ENCODE data around the gene RALGAPA2. TPM values are rescaled to one million over a fixed set of nuclear protein-coding genes. Genes with fewer than 3 reads are reported as not detected.

RALGAPA2 gene
- polyA plus RNA-seq, 4 donors: 7.6 to 34.3 (median 17.7) TPM

GRCh38 chr20:20525756-20526155, 186.7 kb downstream of the RALGAPA2 start:
- DNase-seq (no peak), FAIRE-seq (no peak)
- 83 to 90% (median 83%) methylated on average over 6 of the region's 6 CpGs for WGBS, 3 donors
- H3K27me3 ChIP-seq (ENCODE audit: control insufficient read depth in 3 of 3, insufficient read depth in 3 of 3, low read length in 3 of 3): no peaks in the 10 kb centered on the region
- no peak overlapping the region for H3K27ac ChIP-seq (ENCODE audit: low read depth in 1 of 3, low read length in 2 of 3)
- no peaks in the 10 kb centered on the region for H3K4me1 ChIP-seq (ENCODE audit: control insufficient read depth in 3 of 3, insufficient read depth in 2 of 3, low read depth in 1 of 3, low read length in 2 of 3)
- H3K9me3 ChIP-seq (ENCODE audit: control insufficient read depth in 2 of 2, insufficient read depth in 1 of 2, low read depth in 1 of 2, low read length in 1 of 2): no peaks in the 10 kb centered on the region
- H3K4me3 ChIP-seq (ENCODE audit: low read depth in 1 of 3, low read length in 3 of 3): no peak overlapping the region
- H3K36me3 ChIP-seq (ENCODE audit: control insufficient read depth in 3 of 3, insufficient read depth in 2 of 3, low read depth in 1 of 3, low read length in 3 of 3): peaks cover 0 to 40% (median 7%) of the 10 kb centered on the region in 3 donors

- WGBS, 3 donors: 63 to 69% (median 63%) methylated on average over 2 of the region's 2 CpGs
- Histone ChIP-seq H3K4me1 (ENCODE audit: control insufficient read depth in 3 of 3, insufficient read depth in 2 of 3, low read depth in 1 of 3, low read length in 2 of 3) (peaks cover 0 to 3% (median 0%) of the 10 kb centered on the region in 3 donors), H3K9me3 (ENCODE audit: control insufficient read depth in 2 of 2, insufficient read depth in 1 of 2, low read depth in 1 of 2, low read length in 1 of 2) (no peaks in the 10 kb centered on the region), H3K27me3 (ENCODE audit: control insufficient read depth in 3 of 3, insufficient read depth in 3 of 3, low read length in 3 of 3) (no peaks in the 10 kb centered on the region), H3K36me3 (ENCODE audit: control insufficient read depth in 3 of 3, insufficient read depth in 2 of 3, low read depth in 1 of 3, low read length in 3 of 3) (peaks cover 0 to 35% (median 5%) of the 10 kb centered on the region in 3 donors), H3K4me3 (ENCODE audit: low read depth in 1 of 3, low read length in 3 of 3) (no peak overlapping the region), H3K27ac (ENCODE audit: low read depth in 1 of 3, low read length in 2 of 3) (no peak overlapping the region)
- DNase-seq (peak in 1 of 2 donors; percentile 15), FAIRE-seq (no peak)
Measured at GRCh38 chr20:20525214-20525613, 187.2 kb downstream of the RALGAPA2 start.

GRCh38 chr20:20524756-20525155, 187.7 kb downstream of the RALGAPA2 start:
- Histone ChIP-seq H3K4me3 (ENCODE audit: low read depth in 1 of 3, low read length in 3 of 3) (no peak overlapping the region), H3K36me3 (ENCODE audit: control insufficient read depth in 3 of 3, insufficient read depth in 2 of 3, low read depth in 1 of 3, low read length in 3 of 3) (peaks cover 0 to 32% (median 6%) of the 10 kb centered on the region in 3 donors), H3K27me3 (ENCODE audit: control insufficient read depth in 3 of 3, insufficient read depth in 3 of 3, low read length in 3 of 3) (no peaks in the 10 kb centered on the region), H3K4me1 (ENCODE audit: control insufficient read depth in 3 of 3, insufficient read depth in 2 of 3, low read depth in 1 of 3, low read length in 2 of 3) (peaks cover 0 to 8% (median 2%) of the 10 kb centered on the region in 3 donors), H3K27ac (ENCODE audit: low read depth in 1 of 3, low read length in 2 of 3) (no peak overlapping the region), H3K9me3 (ENCODE audit: control insufficient read depth in 2 of 2, insufficient read depth in 1 of 2, low read depth in 1 of 2, low read length in 1 of 2) (no peaks in the 10 kb centered on the region)
- FAIRE-seq (no peak), DNase-seq (no peak)
- WGBS, 3 donors: 65 to 72% (median 71%) methylated on average over 2 of the region's 2 CpGs

- Histone ChIP-seq H3K27ac (ENCODE audit: low read depth in 1 of 3, low read length in 2 of 3) (no peak overlapping the region), H3K4me1 (ENCODE audit: control insufficient read depth in 3 of 3, insufficient read depth in 2 of 3, low read depth in 1 of 3, low read length in 2 of 3) (peaks cover 2 to 11% (median 4%) of the 10 kb centered on the region in 3 donors), H3K9me3 (ENCODE audit: control insufficient read depth in 2 of 2, insufficient read depth in 1 of 2, low read depth in 1 of 2, low read length in 1 of 2) (no peaks in the 10 kb centered on the region), H3K27me3 (ENCODE audit: control insufficient read depth in 3 of 3, insufficient read depth in 3 of 3, low read length in 3 of 3) (no peaks in the 10 kb centered on the region), H3K36me3 (ENCODE audit: control insufficient read depth in 3 of 3, insufficient read depth in 2 of 3, low read depth in 1 of 3, low read length in 3 of 3) (peaks cover 0 to 15% (median 3%) of the 10 kb centered on the region in 3 donors), H3K4me3 (ENCODE audit: low read depth in 1 of 3, low read length in 3 of 3) (no peak overlapping the region)
- DNase-seq (no peak), FAIRE-seq (no peak)
- WGBS, 3 donors: 94 to 100% (median 98%) methylated on average over 1 of the region's 1 CpG
Measured at GRCh38 chr20:20521736-20522135, 190.7 kb downstream of the RALGAPA2 start.

- no peak for FAIRE-seq
- peak overlapping the region in 1 of 3 donors; percentile 66 for H3K27ac ChIP-seq (ENCODE audit: low read depth in 1 of 3, low read length in 2 of 3)
- H3K36me3 ChIP-seq (ENCODE audit: control insufficient read depth in 3 of 3, insufficient read depth in 2 of 3, low read depth in 1 of 3, low read length in 3 of 3): peaks cover 0 to 23% (median 3%) of the 10 kb centered on the region in 3 donors
- H3K9me3 ChIP-seq (ENCODE audit: control insufficient read depth in 2 of 2, insufficient read depth in 1 of 2, low read depth in 1 of 2, low read length in 1 of 2): no peaks in the 10 kb centered on the region
- H3K27me3 ChIP-seq (ENCODE audit: control insufficient read depth in 3 of 3, insufficient read depth in 3 of 3, low read length in 3 of 3): no peaks in the 10 kb centered on the region
- 94 to 99% (median 94%) methylated on average over 5 of the region's 5 CpGs for WGBS, 3 donors
- H3K4me3 ChIP-seq (ENCODE audit: low read depth in 1 of 3, low read length in 3 of 3): no peak overlapping the region
- peaks cover 2 to 11% (median 4%) of the 10 kb centered on the region in 3 donors for H3K4me1 ChIP-seq (ENCODE audit: control insufficient read depth in 3 of 3, insufficient read depth in 2 of 3, low read depth in 1 of 3, low read length in 2 of 3)
- DNase-seq: no peak
Measured at GRCh38 chr20:20520776-20521175, 191.7 kb downstream of the RALGAPA2 start.

- Histone ChIP-seq H3K36me3 (ENCODE audit: control insufficient read depth in 3 of 3, insufficient read depth in 2 of 3, low read depth in 1 of 3, low read length in 3 of 3) (peaks cover 0 to 31% (median 6%) of the 10 kb centered on the region in 3 donors), H3K9me3 (ENCODE audit: control insufficient read depth in 2 of 2, insufficient read depth in 1 of 2, low read depth in 1 of 2, low read length in 1 of 2) (peaks cover 0 to 9% of the 10 kb centered on the region in 2 donors), H3K4me3 (ENCODE audit: low read depth in 1 of 3, low read length in 3 of 3) (no peak overlapping the region), H3K4me1 (ENCODE audit: control insufficient read depth in 3 of 3, insufficient read depth in 2 of 3, low read depth in 1 of 3, low read length in 2 of 3) (peaks cover 2 to 11% (median 4%) of the 10 kb centered on the region in 3 donors), H3K27me3 (ENCODE audit: control insufficient read depth in 3 of 3, insufficient read depth in 3 of 3, low read length in 3 of 3) (no peaks in the 10 kb centered on the region), H3K27ac (ENCODE audit: low read depth in 1 of 3, low read length in 2 of 3) (peak overlapping the region in 2 of 3 donors; percentile 43 to 66)
- FAIRE-seq (no peak), DNase-seq (peak; percentile 85 to 93)
Measured at GRCh38 chr20:20519269-20519668, 193.2 kb downstream of the RALGAPA2 start.

GRCh38 chr20:20518263-20518662, 194.2 kb downstream of the RALGAPA2 start:
- no peaks in the 10 kb centered on the region for H3K27me3 ChIP-seq (ENCODE audit: control insufficient read depth in 3 of 3, insufficient read depth in 3 of 3, low read length in 3 of 3)
- peaks cover 0 to 17% of the 10 kb centered on the region in 2 donors for H3K9me3 ChIP-seq (ENCODE audit: control insufficient read depth in 2 of 2, insufficient read depth in 1 of 2, low read depth in 1 of 2, low read length in 1 of 2)
- 75 to 83% (median 77%) methylated on average over 8 of the region's 8 CpGs for whole genome bisulfite sequencing, 3 donors
- peaks cover 0 to 38% (median 11%) of the 10 kb centered on the region in 3 donors for H3K36me3 ChIP-seq (ENCODE audit: control insufficient read depth in 3 of 3, insufficient read depth in 2 of 3, low read depth in 1 of 3, low read length in 3 of 3)
- DNase-seq (no peak), FAIRE-seq (no peak)
- peaks cover 2 to 11% (median 4%) of the 10 kb centered on the region in 3 donors for H3K4me1 ChIP-seq (ENCODE audit: control insufficient read depth in 3 of 3, insufficient read depth in 2 of 3, low read depth in 1 of 3, low read length in 2 of 3)
- H3K27ac ChIP-seq (ENCODE audit: low read depth in 1 of 3, low read length in 2 of 3): no peak overlapping the region
- no peak overlapping the region for H3K4me3 ChIP-seq (ENCODE audit: low read depth in 1 of 3, low read length in 3 of 3)

GRCh38 chr20:20517296-20517695, 195.1 kb downstream of the RALGAPA2 start:
- FAIRE-seq: no peak
- H3K36me3 ChIP-seq (ENCODE audit: control insufficient read depth in 3 of 3, insufficient read depth in 2 of 3, low read depth in 1 of 3, low read length in 3 of 3): peaks cover 5 to 45% (median 14%) of the 10 kb centered on the region in 3 donors

GRCh38 chr20:20513720-20514119, 198.7 kb downstream of the RALGAPA2 start:
- Histone ChIP-seq H3K27ac (ENCODE audit: low read depth in 1 of 3, low read length in 2 of 3) (no peak overlapping the region), H3K36me3 (ENCODE audit: control insufficient read depth in 3 of 3, insufficient read depth in 2 of 3, low read depth in 1 of 3, low read length in 3 of 3) (peaks cover 7 to 45% (median 11%) of the 10 kb centered on the region in 3 donors), H3K27me3 (ENCODE audit: control insufficient read depth in 3 of 3, insufficient read depth in 3 of 3, low read length in 3 of 3) (no peaks in the 10 kb centered on the region), H3K4me3 (ENCODE audit: low read depth in 1 of 3, low read length in 3 of 3) (no peak overlapping the region), H3K4me1 (ENCODE audit: control insufficient read depth in 3 of 3, insufficient read depth in 2 of 3, low read depth in 1 of 3, low read length in 2 of 3) (no peaks in the 10 kb centered on the region), H3K9me3 (ENCODE audit: control insufficient read depth in 2 of 2, insufficient read depth in 1 of 2, low read depth in 1 of 2, low read length in 1 of 2) (peaks cover 0 to 17% of the 10 kb centered on the region in 2 donors)
- 89 to 96% (median 92%) methylated on average over 1 of the region's 1 CpG for WGBS, 3 donors
- DNase-seq (no peak), FAIRE-seq (no peak)

More at GRCh38 chr20:20517296-20517695, 195.1 kb downstream of the RALGAPA2 start:
- WGBS, 3 donors: 19 to 57% (median 44%) methylated on average over 2 of the region's 2 CpGs
- Histone ChIP-seq H3K27me3 (ENCODE audit: control insufficient read depth in 3 of 3, insufficient read depth in 3 of 3, low read length in 3 of 3) (no peaks in the 10 kb centered on the region), H3K4me1 (ENCODE audit: control insufficient read depth in 3 of 3, insufficient read depth in 2 of 3, low read depth in 1 of 3, low read length in 2 of 3) (peaks cover 2 to 11% (median 4%) of the 10 kb centered on the region in 3 donors), H3K4me3 (ENCODE audit: low read depth in 1 of 3, low read length in 3 of 3) (no peak overlapping the region), H3K9me3 (ENCODE audit: control insufficient read depth in 2 of 2, insufficient read depth in 1 of 2, low read depth in 1 of 2, low read length in 1 of 2) (peaks cover 0 to 17% of the 10 kb centered on the region in 2 donors), H3K27ac (ENCODE audit: low read depth in 1 of 3, low read length in 2 of 3) (no peak overlapping the region)
- DNase-seq: no peak
